HG03097 (cell line): ENCODE results near the gene NEK11.
"Not testable (repeated sequence)": the region's sequence is repeated elsewhere in the genome, so short reads cannot be mapped to it uniquely, and the experiment has no call there.

Source experiments
- ATAC-seq: cut with Tn5 transposase; IDR thresholded peaks from one replicate; pipeline ENCODE4 v1.9.1; 2021; ENCODE audit not compliant: unreplicated experiment, low FRiP score

The NEK11 gene

DNA sequence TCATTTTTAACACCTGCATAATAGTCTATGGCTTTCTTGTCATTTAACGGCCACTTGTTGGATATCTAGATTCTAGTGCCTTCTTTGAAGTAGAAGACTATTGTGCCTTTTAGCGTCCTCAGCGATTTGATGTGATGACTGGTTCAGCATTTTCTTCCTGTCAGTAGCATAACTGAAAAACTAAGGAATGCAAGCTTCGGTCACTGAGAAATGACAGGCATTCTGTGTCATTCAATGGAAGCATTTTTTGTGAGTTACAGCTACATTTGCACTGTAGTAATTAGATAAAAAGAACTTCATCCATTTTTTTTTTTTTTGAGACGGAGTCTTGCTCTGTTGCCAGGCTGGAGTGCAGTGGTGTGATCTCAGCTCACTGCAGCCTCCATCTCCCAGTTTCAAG is 10.3 kb downstream of the NEK11 start:
- no peak for ATAC-seq

DNA sequence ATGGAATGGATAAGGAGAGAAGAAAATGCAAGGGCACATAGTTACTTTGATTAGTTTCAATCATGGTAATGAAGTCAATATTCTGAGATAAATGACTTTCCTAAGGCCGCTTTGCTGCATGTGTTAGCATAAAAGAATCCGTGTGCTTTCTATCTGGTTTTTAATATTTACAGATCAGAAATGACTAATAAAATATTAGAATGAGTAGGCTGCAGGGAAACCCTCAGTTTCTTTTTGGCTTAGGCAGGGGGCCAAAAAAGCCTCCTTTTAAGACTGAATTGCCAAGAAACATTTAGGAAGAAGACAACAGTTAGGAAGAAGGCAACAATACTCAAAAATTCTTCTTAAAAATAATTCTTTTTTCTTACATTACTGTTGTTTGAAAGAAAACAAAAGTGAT is 11.6 kb downstream of the NEK11 start:
- no peak for ATAC-seq

DNA sequence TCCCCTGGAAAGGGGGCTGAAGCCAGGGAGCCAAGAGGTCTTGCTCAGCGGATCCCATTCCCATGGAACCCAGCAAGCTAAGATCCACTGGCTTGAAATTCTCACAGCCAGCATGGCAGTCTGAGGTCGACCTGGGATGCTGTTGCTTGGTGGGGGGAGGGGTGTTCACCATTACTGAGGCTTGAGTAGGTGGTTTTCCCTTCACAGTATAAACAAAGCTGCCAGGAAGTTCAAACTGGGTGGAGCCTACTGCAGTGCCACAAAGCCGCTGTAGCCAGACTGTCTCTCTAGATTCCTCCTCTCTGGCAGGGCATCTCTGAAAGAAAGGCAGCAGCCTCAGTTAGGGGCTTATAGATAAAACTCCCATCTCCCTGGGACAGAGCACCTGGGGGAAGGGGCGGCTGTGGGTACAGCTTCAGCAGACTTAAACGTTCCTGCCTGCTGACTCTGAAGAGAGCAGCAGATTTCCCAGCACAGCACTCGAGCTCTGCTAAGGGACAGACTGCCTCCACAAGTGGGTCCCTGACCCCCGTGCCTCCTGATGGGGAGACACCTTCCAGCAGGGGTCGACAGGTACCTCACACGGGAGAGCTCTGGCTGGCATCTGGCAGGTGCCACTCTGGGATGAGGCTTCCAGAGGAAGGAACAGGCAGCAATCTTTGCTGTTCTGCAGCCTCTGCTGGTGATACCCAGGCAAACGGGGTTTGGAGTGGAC is 15.8 kb downstream of the NEK11 start:
- ATAC-seq: not testable (repeated sequence)

DNA sequence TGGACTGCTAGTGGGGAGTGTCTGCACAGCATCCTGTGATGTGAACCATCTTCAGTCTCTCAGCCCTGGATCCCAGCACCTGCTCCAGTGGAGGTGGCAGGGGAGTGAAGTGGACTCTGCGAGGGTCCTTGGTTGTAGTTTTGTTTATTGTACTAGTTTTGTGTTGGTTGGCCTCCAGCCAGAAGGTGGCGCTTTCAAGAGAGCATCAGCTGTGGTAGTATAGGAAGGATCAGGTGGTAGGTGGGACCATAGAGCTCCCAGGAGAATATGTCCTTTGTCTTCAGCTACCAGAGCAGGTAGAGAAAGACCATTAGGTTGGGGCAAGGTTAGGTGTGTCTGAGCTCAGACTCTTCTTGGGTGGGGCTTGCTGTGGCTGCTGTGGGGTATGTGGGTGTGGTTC is 20.9 kb downstream of the NEK11 start:
- ATAC-seq: no peak

DNA sequence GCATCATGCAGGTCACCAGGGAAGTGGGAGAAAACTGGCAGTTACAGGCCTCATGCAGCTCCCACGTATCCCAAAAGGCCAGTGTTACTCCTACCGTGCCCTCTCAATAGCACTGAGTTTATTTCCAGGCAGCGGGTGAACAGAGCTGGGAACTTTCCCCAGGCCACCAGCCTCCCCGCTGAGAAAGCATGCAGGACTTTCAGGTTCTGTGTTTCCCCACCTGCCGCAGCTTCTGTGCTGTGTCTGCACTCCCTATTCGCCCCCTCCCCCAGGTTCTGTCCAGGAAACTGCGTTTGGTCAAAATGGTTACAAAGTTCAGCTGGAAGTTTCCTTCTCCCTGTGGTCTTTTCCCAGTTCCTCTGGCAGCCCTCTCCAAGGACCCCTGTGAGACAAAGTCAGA is 21.4 kb downstream of the NEK11 start:
- ATAC-seq: no peak

DNA sequence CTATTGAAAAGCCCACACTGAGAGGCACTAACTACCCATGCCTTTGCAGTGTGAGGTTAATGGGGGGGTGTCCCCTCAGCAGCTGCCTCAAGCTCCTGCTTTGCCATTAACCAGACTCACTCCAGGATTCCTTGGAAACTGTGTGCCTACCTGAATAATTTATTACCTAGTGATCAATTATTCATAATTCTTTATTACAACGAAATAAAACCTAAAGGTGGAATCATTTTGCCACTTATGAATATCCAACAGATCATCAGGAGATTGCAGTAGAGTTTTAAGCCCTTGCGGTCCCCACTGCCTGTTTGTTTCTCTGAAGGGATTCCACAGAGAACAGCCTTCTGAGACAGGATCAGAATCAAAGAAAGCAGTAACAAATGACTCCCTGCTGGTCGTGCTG is 23.3 kb downstream of the NEK11 start:
- ATAC-seq: no peak

DNA sequence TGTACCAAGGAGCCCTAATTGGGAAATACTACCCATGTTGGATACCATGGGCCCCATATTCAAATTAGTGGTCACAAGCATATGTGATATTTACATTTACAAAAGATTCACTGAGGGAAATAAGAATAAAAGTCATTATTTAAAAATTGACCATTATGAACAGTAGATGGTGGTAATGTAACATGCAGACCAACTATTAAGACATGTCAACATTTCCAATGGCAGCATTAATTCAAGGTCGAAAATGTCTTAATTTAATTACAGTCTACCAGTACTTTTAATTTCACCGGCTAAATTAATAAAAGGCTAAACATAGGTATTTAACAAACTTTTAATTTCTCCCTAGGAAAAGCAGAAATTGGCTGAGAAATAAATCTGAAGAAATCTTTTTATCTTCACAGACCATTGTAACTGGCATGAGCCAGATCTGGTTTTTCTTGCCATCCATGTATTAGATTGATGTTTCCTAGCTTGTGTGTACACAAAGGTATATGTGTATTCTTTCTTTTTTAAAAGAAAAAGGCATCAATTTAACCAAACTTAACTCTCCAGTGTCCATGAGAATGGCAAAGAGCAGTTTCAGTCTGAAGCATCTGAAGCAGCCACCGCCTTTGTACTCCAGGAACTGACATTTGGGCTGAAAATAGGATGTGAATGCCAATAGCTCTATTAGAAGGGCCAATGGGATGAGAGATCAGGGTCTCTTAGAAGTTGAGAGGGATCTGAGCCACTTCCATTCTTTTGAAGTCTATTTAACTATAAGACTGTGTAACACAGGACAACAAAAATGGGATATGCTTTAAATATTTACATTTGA is 26.6 kb downstream of the NEK11 start:
- ATAC-seq: no peak

DNA sequence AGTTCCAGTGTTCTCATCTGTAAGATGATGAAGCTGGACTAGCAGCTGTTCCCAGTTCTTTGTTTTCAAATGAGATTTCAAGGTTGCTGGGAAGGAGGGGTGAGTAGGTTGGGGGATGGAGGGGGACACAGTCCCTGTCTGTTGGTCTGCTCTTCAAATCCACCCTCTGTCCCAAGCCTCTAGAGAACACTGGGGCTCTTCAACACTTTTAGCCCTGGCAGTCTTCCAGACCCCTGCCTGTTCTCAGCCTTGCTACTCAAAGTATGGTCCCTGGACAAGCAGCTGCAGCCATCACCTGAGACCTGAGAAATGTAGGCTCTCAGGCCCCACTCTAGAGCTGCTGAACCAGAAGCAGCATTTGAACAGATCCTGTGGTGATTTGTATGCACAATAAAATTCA is 41.3 kb downstream of the NEK11 start:
- ATAC-seq: no peak

DNA sequence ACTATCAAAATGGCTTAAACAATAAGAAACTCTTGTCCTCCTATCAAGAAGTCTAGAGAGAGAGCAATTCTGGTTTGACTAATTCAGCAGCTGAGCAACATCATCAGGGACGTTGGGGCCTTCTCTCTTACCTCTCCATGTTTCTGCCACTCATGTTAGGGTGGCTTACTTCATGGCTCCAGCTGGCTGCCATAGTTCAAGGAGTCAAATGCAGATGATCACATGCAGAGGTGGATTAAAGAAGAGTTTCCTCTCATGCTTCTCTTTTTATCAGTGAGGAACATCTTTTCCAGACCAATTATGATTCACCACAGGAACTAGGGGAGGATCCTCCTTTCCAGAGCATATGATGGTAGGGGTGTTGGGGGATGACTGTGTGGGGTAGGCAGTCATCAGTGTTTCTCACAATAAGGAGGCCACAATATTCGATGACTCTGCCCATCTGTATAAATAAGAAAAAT is 45.5 kb downstream of the NEK11 start:
- ATAC-seq: no peak

DNA sequence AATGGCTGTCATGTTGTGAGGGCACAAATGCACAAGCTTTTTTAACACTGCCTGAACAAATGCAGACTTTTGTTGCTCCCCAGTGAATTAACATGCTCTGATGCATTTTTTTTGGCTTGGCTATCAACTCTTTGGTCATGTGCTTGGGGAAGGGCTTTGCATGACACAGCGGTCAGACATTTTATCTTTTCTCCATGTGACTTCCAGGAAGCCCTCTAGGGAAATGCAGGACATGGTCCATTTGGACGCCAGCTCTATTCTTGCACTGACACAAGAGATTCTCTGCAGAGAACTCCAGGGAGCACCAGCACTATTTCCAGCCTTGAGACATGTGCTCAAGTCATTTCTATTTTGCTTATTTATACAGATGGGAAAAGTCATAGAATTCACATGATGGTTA is 46.2 kb downstream of the NEK11 start:
- ATAC-seq: no peak

DNA sequence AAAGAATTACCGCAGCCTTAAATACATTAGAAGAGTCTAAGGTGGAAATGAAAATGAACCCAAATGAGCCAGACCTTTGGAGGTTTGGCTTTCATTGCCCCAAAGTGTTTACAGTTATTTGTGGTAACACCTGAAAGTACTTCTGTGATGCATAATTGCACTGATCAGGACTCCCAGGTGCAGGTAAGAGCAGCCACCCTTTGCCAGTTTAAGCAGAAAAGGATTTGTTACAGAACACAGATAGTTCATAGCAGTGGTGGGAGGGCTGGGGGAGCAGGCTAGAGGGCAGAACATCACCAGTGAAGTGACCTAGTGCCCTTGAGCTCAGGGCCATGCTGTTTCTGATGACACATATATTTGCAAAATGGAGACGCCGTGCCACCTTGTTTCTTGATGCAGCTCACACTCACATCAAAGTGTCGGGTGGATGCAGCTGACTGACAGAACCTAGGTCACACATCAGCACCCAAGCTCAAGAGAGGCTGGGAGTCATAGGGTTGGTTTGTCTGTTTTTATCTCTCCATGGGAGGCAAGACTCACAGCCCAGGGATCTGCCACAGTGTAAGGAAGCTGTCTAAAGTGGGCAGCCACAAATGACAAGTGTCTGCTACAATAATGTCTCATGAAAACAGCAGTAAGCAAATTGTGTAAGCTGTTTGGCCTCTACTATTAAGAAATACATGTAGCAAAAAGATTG is 49.1 kb downstream of the NEK11 start:
- ATAC-seq: no peak

DNA sequence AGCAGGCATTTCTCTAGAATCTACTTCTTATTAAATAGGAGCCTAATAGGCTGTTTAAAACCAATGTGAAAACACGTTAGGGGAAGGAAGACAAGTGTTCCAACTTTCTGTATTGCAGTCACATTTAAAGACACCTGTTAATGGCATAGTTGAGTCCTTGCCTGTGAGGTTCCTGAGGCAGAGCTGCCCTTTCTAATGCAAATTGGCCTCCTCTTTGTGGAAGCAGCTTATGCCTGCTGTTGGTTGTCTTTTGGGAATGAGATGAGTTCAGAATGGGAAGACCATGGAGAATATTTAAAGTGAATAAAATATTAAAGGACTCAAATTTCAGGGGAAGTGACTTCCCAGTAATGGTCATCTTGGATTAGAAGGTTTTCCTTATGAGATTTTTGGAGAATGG is 51.2 kb downstream of the NEK11 start:
- ATAC-seq: no peak

DNA sequence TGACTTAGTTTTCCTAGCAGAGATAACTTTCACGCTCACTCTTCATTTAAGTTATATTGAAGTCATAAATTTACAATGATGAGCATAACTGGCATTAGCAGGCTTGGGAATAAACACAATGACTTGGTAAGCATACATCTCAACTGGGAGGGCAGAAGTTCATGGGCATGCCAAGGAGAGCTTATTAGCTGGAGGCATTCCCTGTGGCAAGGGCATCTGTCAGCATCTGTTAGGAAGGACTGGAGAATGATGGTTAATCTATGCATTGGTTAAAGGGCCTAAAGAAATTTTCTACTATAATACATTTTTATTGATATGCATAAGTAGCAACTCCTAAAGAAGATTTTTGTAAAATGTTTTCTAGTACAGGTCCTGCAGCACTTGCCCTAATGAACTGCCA is 52.4 kb downstream of the NEK11 start:
- no peak for ATAC-seq

DNA sequence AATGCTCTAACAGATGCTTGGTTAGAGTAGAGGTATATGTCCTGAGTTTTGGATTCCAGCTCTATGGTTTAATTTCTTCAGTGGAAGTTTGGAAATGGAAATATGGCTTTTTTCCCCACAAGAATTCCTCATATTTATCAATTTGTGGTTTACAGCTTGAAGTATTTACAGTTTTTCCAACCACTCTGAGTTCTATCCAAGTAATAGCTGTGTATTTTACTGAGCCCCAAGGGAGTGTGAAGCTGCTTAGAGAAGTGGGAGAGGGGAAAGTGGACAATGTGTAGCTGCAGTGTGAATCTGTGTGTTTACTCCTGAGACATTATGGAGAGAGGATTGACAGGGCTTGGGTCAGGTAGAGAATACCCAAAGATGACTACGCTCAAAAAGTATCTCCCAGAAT is 54.5 kb downstream of the NEK11 start:
- ATAC-seq: no peak

DNA sequence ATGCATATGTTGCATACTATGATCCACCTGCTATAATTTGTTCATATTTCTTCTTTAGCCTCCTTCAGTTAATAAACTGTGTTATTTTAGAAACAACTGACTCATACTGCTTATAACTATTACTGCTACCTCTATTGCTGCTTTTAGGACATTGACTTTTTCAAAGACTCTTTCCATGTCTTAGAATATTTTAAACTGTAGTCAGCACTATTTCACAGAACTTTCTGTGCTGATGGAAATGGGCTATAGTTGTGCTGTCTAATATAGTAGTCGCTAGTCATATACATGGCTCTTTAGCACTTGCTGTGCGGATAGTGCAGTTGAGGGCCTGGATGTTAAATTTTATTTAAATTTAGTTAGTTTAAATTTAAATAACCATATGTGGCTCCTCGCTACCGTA is 55.6 kb downstream of the NEK11 start:
- no peak for ATAC-seq

DNA sequence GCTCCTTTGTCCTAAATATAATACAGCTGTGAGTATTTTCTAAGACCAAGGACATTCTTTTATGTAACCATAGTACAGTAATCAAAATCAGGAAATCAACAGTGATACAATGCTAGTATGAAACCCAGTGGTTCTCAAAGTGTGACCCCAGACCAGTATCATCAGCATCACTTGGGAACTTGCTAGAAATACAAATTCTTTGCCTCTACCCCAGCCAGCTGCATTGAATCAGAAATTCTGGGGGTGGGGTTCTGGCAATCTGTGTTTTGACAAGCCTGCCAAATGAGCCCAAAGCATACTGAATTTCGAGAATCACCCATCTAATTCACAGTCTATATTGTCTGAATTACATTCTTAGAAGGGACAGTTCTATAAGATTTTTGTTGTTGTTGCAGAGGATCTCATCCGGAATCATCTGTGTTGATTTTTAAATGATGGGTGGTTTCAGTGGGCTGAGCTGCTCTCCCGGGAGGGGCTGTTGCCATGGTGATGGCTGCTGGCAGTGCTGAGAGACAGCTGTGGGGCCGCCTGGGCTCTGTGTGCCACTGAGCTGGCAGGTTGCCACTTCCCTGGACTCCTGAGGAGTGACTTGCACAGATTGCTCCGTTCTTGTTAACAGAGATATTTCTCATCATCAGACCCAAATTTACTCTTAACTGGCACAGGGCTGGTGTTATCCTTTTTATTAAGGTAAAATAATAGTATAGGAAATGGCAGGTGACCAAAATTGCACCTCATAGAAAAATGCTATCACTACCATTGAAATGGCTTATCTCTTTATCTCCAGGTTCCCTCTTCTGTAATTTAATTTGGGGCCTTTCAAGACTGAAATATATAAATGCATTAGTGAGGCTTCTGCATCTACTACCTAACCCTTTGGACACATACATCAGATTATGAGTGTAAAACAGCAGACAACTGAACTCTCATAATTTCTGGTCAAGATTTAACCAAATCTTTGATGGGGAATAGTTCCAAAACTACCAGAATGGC is 56.5 kb downstream of the NEK11 start:
- ATAC-seq: peak; percentile 63

DNA sequence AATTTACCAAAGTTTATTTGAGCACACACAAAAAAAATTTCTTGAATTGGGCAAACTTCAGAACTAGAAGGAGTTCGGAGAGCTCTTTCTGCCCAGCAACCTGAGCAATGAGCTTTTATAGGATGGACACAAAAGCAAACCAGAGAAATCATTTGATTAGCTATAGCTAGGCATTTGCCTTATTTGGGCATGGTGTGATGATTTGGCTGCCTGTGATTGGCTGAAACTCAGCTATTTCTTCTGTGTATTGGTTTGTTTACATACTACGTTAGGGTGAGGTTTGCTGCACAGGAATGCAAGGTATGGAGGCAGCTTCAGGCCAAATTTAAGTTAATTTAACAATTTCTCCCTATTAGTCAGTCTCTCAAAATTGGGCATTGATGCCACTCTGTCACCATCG is 65.1 kb downstream of the NEK11 start:
- no peak for ATAC-seq

DNA sequence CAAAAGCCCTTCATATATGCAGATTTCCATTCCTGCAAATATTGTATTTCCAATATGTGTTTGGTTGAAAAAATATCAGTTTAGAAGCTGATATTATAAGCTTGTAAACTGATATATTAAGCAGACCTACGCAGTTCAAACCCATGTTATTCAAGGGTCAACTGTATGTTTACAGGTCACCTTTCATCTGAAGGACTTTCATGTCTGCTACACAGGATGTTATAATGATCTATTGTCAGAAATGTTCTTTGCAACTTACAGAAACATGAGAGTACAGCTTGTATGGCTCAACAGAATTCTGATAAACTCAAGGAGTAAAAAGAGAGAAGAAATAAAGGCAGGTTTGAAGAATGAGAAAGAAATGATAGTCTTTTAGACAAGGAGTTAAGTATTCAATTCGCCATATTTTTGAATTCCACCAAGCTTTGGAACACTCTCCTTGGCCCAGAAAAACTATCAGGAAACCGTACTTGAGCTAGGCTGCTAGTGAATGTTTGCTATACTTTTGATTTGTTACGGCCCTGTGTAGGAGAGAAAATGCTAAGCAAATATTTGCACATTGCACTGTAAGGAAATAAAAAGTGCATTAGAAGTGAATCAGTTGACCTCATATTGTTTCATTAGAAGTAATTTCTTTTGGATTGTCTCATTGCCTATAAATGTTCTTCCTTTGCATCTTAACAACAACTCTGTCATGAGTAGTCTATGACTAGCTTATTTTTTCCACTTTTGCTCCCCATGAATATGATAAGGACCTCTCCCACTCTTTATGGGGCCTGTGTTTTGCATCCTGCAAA is 81.2 kb downstream of the NEK11 start:
- ATAC-seq: no peak

DNA sequence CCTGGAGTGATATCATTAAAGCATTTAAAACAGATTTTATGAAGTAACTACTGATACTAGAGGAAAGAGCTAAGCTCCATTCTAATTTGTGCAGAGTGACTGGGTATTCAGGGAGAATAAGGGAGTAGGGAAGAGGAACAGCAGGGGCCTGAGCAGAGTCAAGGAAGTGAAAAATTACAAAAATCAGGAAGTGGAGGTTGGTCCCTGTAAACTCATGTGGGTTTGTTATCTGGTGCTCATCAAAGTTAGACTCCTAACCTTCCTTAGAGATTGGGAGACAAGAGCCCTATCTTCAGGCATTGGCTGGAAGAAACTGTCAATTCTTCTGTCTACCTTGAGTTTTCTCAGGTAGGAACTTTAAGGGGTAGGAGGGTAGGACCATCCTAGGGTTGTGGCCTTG is 82.5 kb downstream of the NEK11 start:
- no peak for ATAC-seq

DNA sequence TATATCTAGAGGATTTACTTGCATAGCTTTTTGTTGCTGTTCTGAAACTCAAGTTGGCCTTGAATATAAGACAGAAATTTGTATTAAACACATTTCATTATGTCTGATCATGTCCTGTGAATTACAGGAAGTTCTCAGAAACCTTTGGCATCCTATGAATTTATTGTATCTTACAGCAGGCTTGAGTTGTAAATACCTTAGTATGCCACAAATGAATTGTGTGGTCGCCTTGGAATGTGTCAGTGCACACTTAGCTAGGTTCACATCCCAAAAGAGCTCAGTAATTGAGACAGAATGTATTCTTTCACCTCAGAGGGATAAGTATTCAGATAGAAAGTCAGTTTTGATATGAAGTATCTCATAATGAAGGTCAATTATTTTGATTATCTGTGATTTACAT is 83.4 kb downstream of the NEK11 start:
- no peak for ATAC-seq
